Cortex of kidney (tissue), 1 donor: ENCODE measurements around the gene AP2A1.

Experiments
- DNase-seq: peaks from one replicate; lab custom pipeline; 2025; lab: John Stamatoyannopoulos, UW

The AP2A1 gene

GRCh38 chr19:49838885-49839588, 72.2 kb downstream of the AP2A1 start:
- no peak for DNase-seq

- no peak for DNase-seq
These were observed 72.9 kb downstream of the AP2A1 start for GRCh38 chr19:49839713-49840112.

- DNase-seq: no peak
These were observed 73.5 kb downstream of the AP2A1 start for GRCh38 chr19:49840321-49840720.

GRCh38 chr19:49840736-49841249, 74.0 kb downstream of the AP2A1 start:
- no peak for DNase-seq

GRCh38 chr19:49843265-49843664, 76.5 kb downstream of the AP2A1 start:
- DNase-seq: no peak

- no peak for DNase-seq
These were observed 77.6 kb downstream of the AP2A1 start for GRCh38 chr19:49844138-49845095.

- no peak for DNase-seq
These were observed 78.6 kb downstream of the AP2A1 start for GRCh38 chr19:49845414-49845813.

- DNase-seq: no peak
These were observed 79.6 kb downstream of the AP2A1 start for GRCh38 chr19:49846408-49846807.

GRCh38 chr19:49847731-49848696, 81.2 kb downstream of the AP2A1 start:
- DNase-seq: no peak

- no peak for DNase-seq
These were observed 82.1 kb downstream of the AP2A1 start for GRCh38 chr19:49848938-49849337.

- no peak for DNase-seq
These were observed 82.8 kb downstream of the AP2A1 start for GRCh38 chr19:49849433-49850220.

- no peak for DNase-seq
These were observed 83.4 kb downstream of the AP2A1 start for GRCh38 chr19:49850221-49850486.

GRCh38 chr19:49850487-49851342, 83.9 kb downstream of the AP2A1 start, which contains the start of gene PTOV1:
Gene PTOV1, plus strand, starts transcription at chr19:49851159.
- DNase-seq: no peak

- no peak for DNase-seq
These were observed 84.9 kb downstream of the AP2A1 start for GRCh38 chr19:49851456-49852259.

- DNase-seq: no peak
These were observed 85.9 kb downstream of the AP2A1 start for GRCh38 chr19:49852631-49853126.

GRCh38 chr19:49853852-49854377, 87.1 kb downstream of the AP2A1 start:
- DNase-seq: no peak

- no peak for DNase-seq
These were observed 87.8 kb downstream of the AP2A1 start for GRCh38 chr19:49854378-49855263.

- DNase-seq: no peak
These were observed 88.5 kb downstream of the AP2A1 start for GRCh38 chr19:49855277-49855675.
